Measurements from ENCODE around the gene NRXN3.

DNA sequence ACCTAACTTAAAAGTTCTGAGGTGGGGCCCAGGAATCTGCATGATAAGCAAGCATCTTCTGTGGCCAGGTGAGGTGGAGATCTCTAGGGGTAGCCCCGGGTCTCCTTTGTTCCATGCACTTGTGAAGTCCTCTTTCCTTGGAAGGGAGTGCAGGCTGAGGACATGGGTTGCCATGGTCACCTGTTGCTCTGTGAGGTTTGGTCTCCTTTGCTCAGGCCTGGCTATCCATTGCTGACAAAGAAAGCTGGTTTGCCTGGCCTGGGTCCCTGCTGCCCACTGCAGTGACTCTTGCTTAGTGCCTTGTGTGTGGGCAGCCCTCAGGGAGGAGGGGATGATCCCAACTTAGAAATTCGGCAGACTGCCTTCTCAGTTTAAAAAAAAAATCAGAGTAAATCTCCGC lies 11.1 kb downstream of the NRXN3 start:
- TF ChIP-seq, protein P1, sequence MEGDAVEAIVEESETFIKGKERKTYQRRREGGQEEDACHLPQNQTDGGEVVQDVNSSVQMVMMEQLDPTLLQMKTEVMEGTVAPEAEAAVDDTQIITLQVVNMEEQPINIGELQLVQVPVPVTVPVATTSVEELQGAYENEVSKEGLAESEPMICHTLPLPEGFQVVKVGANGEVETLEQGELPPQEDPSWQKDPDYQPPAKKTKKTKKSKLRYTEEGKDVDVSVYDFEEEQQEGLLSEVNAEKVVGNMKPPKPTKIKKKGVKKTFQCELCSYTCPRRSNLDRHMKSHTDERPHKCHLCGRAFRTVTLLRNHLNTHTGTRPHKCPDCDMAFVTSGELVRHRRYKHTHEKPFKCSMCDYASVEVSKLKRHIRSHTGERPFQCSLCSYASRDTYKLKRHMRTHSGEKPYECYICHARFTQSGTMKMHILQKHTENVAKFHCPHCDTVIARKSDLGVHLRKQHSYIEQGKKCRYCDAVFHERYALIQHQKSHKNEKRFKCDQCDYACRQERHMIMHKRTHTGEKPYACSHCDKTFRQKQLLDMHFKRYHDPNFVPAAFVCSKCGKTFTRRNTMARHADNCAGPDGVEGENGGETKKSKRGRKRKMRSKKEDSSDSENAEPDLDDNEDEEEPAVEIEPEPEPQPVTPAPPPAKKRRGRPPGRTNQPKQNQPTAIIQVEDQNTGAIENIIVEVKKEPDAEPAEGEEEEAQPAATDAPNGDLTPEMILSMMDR (IDR thresholded peaks at IDR 0.05) = no peak
- TF ChIP-seq POLR2A (IDR thresholded peaks at IDR 0.05) = no peak

Measured in heart left ventricle (tissue), 13 donors.